HCT116 (cell line): Measurements from ENCODE around the gene H2AZ2.
"Not testable (repeated sequence)": the region's sequence is repeated elsewhere in the genome, so short reads cannot be mapped to it uniquely, and the experiment has no call there.

Source experiments
- EGR1 ChIP-seq: IDR thresholded peaks from 2 replicates; pipeline ENCODE4 v1.6.1; 2012; ENCODE audit warnings: low read depth
- ELF1 ChIP-seq: IDR thresholded peaks from 2 replicates; pipeline ENCODE4 v1.6.1; 2012; ENCODE audit warnings: low read depth, borderline replicate concordance
- EZH2 ChIP-seq: fragments of 200-600 bp; sonication (generic); IDR thresholded peaks from 2 replicates; pipeline ENCODE4 v1.6.1; 2017; ENCODE audit warnings: antibody characterized with exemption, mixed run types
- EZH2phosphoT487 ChIP-seq: fragments of 200-600 bp; IDR thresholded peaks from 2 replicates; pipeline ENCODE4 v1.6.1; 2018; ENCODE audit warnings: antibody characterized with exemption, borderline replicate concordance
- JUND ChIP-seq: IDR thresholded peaks from 2 replicates; pipeline ENCODE4 v1.6.1; 2012
- POLR2A ChIP-seq: IDR thresholded peaks from 2 replicates; pipeline ENCODE4 v1.7.0; 2011; ENCODE audit warnings: borderline replicate concordance; ENCODE audit not compliant: insufficient read depth, insufficient read length; ENCODE audit errors: extremely low read depth
- POLR2AphosphoS5 ChIP-seq: IDR thresholded peaks from 2 replicates; pipeline ENCODE4 v1.6.1; 2011; ENCODE audit warnings: mild to moderate bottlenecking, low read depth, low read length, moderate library complexity
- SIN3A ChIP-seq: IDR thresholded peaks from 2 replicates; pipeline ENCODE4 v1.6.1; 2012; ENCODE audit warnings: low read depth
- SRF ChIP-seq: IDR thresholded peaks from 2 replicates; pipeline ENCODE4 v1.6.1; 2012; ENCODE audit warnings: low read depth
- TCF7L2 ChIP-seq: IDR thresholded peaks from 2 replicates; pipeline ENCODE4 v1.7.0; 2011; ENCODE audit warnings: borderline replicate concordance, inconsistent platforms; ENCODE audit not compliant: insufficient read depth, insufficient read length; ENCODE audit errors: extremely low read depth
- ZNF274 ChIP-seq: fragments of 200-500 bp; sonication (Bioruptor generic); IDR thresholded peaks from 2 replicates; pipeline ENCODE4 v1.6.1; 2014; ENCODE audit warnings: mild to moderate bottlenecking, low read depth, low read length, inconsistent platforms
- TF ChIP-seq, protein P1 (sequence below), 3 experiments: fragments of 200-600 bp in 1 of 3; sonication (generic) in 1 of 3; IDR thresholded peaks in 2 of 3; conservative IDR thresholded peaks in 1 of 3; 2 replicates each; pipeline ENCODE4 v1.5.1; 2012 to 2017; ENCODE audit warnings: low read depth in 2 of 3, low read length in 2 of 3, antibody characterized with exemption in 1 of 3, borderline replicate concordance in 1 of 3, control low read depth in 1 of 3, mild to moderate bottlenecking in 1 of 3, mixed read lengths in 1 of 3, mixed run types in 1 of 3, moderate library complexity in 1 of 3; ENCODE audit not compliant: insufficient read depth in 1 of 3
- TF ChIP-seq, protein P2 (sequence below): IDR thresholded peaks from 2 replicates; pipeline ENCODE4 v1.6.1; 2012
- TF ChIP-seq, protein P3 (sequence below): IDR thresholded peaks from 2 replicates; pipeline ENCODE4 v1.6.1; 2012; ENCODE audit warnings: low read depth

DNA sequence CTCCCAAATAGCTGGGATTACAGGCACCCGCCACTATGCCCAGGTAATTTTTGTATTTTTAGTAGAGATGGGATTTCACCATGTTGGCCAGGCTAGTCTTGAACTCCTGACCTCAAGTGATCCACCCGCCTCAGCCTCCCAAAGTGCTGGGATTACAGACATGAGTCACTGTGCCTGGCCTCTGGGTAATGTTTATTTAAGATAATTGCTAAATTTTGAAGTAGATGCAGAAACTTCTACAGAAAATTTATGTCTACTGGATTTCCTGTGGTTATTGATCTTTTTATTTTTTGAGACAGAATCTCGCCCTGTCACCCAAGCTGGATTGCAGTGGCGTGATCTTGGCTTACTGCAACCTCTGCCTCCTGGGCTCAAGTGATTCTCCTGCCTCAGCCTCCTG lies 14.1 kb upstream of the H2AZ2 start:
- TF ChIP-seq, protein P1, sequence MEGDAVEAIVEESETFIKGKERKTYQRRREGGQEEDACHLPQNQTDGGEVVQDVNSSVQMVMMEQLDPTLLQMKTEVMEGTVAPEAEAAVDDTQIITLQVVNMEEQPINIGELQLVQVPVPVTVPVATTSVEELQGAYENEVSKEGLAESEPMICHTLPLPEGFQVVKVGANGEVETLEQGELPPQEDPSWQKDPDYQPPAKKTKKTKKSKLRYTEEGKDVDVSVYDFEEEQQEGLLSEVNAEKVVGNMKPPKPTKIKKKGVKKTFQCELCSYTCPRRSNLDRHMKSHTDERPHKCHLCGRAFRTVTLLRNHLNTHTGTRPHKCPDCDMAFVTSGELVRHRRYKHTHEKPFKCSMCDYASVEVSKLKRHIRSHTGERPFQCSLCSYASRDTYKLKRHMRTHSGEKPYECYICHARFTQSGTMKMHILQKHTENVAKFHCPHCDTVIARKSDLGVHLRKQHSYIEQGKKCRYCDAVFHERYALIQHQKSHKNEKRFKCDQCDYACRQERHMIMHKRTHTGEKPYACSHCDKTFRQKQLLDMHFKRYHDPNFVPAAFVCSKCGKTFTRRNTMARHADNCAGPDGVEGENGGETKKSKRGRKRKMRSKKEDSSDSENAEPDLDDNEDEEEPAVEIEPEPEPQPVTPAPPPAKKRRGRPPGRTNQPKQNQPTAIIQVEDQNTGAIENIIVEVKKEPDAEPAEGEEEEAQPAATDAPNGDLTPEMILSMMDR (IDR thresholded peaks at IDR 0.05 in 2 of 3, conservative IDR thresholded peaks at IDR 0.05 in 1 of 3; ENCODE audit: borderline replicate concordance in 1 of 3, insufficient read depth in 1 of 3, low read depth in 2 of 3, low read length in 2 of 3), result not testable (repeated sequence)
- TF ChIP-seq, protein P2, sequence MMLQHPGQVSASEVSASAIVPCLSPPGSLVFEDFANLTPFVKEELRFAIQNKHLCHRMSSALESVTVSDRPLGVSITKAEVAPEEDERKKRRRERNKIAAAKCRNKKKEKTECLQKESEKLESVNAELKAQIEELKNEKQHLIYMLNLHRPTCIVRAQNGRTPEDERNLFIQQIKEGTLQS, result not testable (repeated sequence)
- not testable (repeated sequence) for TF ChIP-seq EZH2, SRF, SIN3A, POLR2AphosphoS5, EGR1, TCF7L2, JUND, ELF1, POLR2A, ZNF274, EZH2phosphoT487
- TF ChIP-seq, protein P3, sequence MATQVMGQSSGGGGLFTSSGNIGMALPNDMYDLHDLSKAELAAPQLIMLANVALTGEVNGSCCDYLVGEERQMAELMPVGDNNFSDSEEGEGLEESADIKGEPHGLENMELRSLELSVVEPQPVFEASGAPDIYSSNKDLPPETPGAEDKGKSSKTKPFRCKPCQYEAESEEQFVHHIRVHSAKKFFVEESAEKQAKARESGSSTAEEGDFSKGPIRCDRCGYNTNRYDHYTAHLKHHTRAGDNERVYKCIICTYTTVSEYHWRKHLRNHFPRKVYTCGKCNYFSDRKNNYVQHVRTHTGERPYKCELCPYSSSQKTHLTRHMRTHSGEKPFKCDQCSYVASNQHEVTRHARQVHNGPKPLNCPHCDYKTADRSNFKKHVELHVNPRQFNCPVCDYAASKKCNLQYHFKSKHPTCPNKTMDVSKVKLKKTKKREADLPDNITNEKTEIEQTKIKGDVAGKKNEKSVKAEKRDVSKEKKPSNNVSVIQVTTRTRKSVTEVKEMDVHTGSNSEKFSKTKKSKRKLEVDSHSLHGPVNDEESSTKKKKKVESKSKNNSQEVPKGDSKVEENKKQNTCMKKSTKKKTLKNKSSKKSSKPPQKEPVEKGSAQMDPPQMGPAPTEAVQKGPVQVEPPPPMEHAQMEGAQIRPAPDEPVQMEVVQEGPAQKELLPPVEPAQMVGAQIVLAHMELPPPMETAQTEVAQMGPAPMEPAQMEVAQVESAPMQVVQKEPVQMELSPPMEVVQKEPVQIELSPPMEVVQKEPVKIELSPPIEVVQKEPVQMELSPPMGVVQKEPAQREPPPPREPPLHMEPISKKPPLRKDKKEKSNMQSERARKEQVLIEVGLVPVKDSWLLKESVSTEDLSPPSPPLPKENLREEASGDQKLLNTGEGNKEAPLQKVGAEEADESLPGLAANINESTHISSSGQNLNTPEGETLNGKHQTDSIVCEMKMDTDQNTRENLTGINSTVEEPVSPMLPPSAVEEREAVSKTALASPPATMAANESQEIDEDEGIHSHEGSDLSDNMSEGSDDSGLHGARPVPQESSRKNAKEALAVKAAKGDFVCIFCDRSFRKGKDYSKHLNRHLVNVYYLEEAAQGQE, result not testable (repeated sequence)
